B cell (primary cell): ENCODE results near the gene ZNF669. TPM values are rescaled to one million over a fixed set of nuclear protein-coding genes. Genes with fewer than 3 reads are reported as not detected.

Experiments
- ATAC-seq: fragments of 200-7000 bp; cut with Tn5 transposase; one replicate; pipeline ENCODE4 v1.10.0; 2021; ENCODE audit warnings: low read depth, mild to moderate bottlenecking, moderate number of reproducible peaks, moderate library complexity
- CTCF ChIA-PET: fragments of 350-600 bp; sonication (Branson Sonifier 250); formaldehyde crosslinking; loops from one replicate; lab custom pipeline; 2021; ENCODE audit warnings: antibody characterized with exemption, inconsistent platforms; lab: Charles Lee
- POLR2A ChIA-PET: fragments of 350-600 bp; sonication (Branson Sonifier 250); formaldehyde crosslinking; loops from one replicate; lab custom pipeline; 2021; ENCODE audit warnings: antibody characterized with exemption; lab: Charles Lee
- DNase-seq: peaks from one replicate; pipeline ENCODE4 v3.0.0; 2013
- H2AFZ ChIP-seq: 2 replicates; pipeline ENCODE4 v1.6.1; 2012; ENCODE audit warnings: mild to moderate bottlenecking, low read depth, low read length; ENCODE audit not compliant: insufficient read depth, poor library complexity, severe bottlenecking
- H3K27ac ChIP-seq, 2 donors: 1 replicate in 1 of 2; 2 replicates in 1 of 2; pipeline ENCODE4 v1.5.1; 2012 to 2013; ENCODE audit warnings: low read length in 2 of 2, mild to moderate bottlenecking in 2 of 2, moderate library complexity in 1 of 2
- H3K27me3 ChIP-seq, 4 experiments: fragments of 200-600 bp in 1 of 4; sonication (generic) in 1 of 4; replicated peaks in 1 of 4; 1 replicate in 2 of 4; 2 replicates in 2 of 4; pipeline versions ENCODE4 v1.6.1 to v1.7.0; 2013 to 2016; ENCODE audit warnings: low read length in 3 of 4, mild to moderate bottlenecking in 2 of 4, mixed read lengths in 1 of 4, moderate library complexity in 1 of 4; ENCODE audit not compliant: insufficient read depth in 4 of 4, control insufficient read depth in 3 of 4; ENCODE audit errors: control extremely low read depth in 1 of 4
- H3K36me3 ChIP-seq, 2 experiments: replicated peaks in 1 of 2; 1 replicate in 1 of 2; 2 replicates in 1 of 2; pipeline versions ENCODE4 v1.6.1 to v1.7.1; 2013; ENCODE audit warnings: low read length in 1 of 2; ENCODE audit not compliant: insufficient read depth in 2 of 2, control insufficient read depth in 1 of 2; ENCODE audit errors: control extremely low read depth in 1 of 2, extremely low read depth in 1 of 2
- H3K4me1 ChIP-seq, 2 donors: fragments of 200-600 bp in 1 of 2; sonication (generic) in 1 of 2; 1 replicate in 1 of 2; 2 replicates in 1 of 2; pipeline versions ENCODE4 v1.5.1 to v1.6.1; 2013 to 2017; ENCODE audit warnings: low read length in 2 of 2; ENCODE audit not compliant: control insufficient read depth in 2 of 2, insufficient read depth in 2 of 2
- H3K4me2 ChIP-seq: replicated peaks from 2 replicates; pipeline ENCODE3; 2012; ENCODE audit warnings: mild to moderate bottlenecking, low read depth, low read length; ENCODE audit not compliant: poor library complexity, severe bottlenecking
- H3K4me3 ChIP-seq, 5 experiments: fragments of 200-600 bp in 1 of 5; sonication (generic) in 1 of 5; 1 replicate in 3 of 5; 2 replicates in 2 of 5; pipeline versions ENCODE4 v1.5.1 to v1.7.0; 2011 to 2016; ENCODE audit warnings: low read length in 4 of 5, mild to moderate bottlenecking in 4 of 5, low read depth in 2 of 5, control low read depth in 1 of 5, moderate library complexity in 1 of 5; ENCODE audit not compliant: insufficient read depth in 1 of 5; ENCODE audit errors: control extremely low read depth in 1 of 5, extremely low read depth in 1 of 5
- H3K79me2 ChIP-seq: fragments of 200-600 bp; sonication (generic); one replicate; pipeline ENCODE4 v1.6.0; 2016; ENCODE audit warnings: low read length; ENCODE audit not compliant: control insufficient read depth, insufficient read depth
- H3K9ac ChIP-seq: fragments of 200-600 bp; sonication (generic); 2 replicates; pipeline ENCODE4 v1.6.1; 2017; ENCODE audit warnings: mild to moderate bottlenecking, low read length, moderate library complexity
- H3K9me3 ChIP-seq, 3 donors: one replicate each; pipeline versions ENCODE4 v1.6.1 to v1.7.1; 2013; ENCODE audit warnings: low read length in 2 of 3; ENCODE audit not compliant: control insufficient read depth in 2 of 3, insufficient read depth in 1 of 3; ENCODE audit errors: control extremely low read depth in 1 of 3
- H4K20me1 ChIP-seq: 2 replicates; pipeline ENCODE4 v1.6.0; 2012; ENCODE audit warnings: mild to moderate bottlenecking, low read length; ENCODE audit not compliant: insufficient read depth, control insufficient read depth, poor library complexity, severe bottlenecking
- H3K27ac Mint-ChIP-seq: one replicate; pipeline ENCODE4 v1.8.0; 2021; ENCODE audit warnings: mixed read lengths
- H3K27me3 Mint-ChIP-seq: one replicate; pipeline ENCODE4 v1.8.0; 2021; ENCODE audit warnings: mixed read lengths
- H3K4me1 Mint-ChIP-seq: one replicate; pipeline ENCODE4 v1.8.0; 2021; ENCODE audit warnings: mixed read lengths
- H3K4me3 Mint-ChIP-seq: one replicate; pipeline ENCODE4 v1.8.0; 2021; ENCODE audit warnings: mixed read lengths
- H3K9me3 Mint-ChIP-seq: one replicate; pipeline ENCODE4 v1.8.0; 2022; ENCODE audit warnings: mixed read lengths; ENCODE audit not compliant: insufficient read depth
- CTCF ChIP-seq: fragments of 200-600 bp; IDR thresholded peaks from one replicate; pipeline ENCODE4 v1.8.0; 2022; ENCODE audit warnings: antibody characterized with exemption, mild to moderate bottlenecking
- EZH2 ChIP-seq: IDR thresholded peaks from 2 replicates; pipeline ENCODE4 v1.6.1; 2012; ENCODE audit warnings: borderline replicate concordance, low read depth, mild to moderate bottlenecking, moderate library complexity, low read length; ENCODE audit not compliant: insufficient read depth, poor library complexity, severe bottlenecking
- WGBS: methylation state at CpG from one replicate; pipeline ENCODE4 v1.1.5; 2013; ENCODE audit warnings: missing lambda C conversion rate; ENCODE audit not compliant: insufficient coverage; 5-methylcytosine and 5-hydroxymethylcytosine counted together
- intact Hi-C: fragments of 100-400 bp; cut with micrococcal nuclease; formaldehyde crosslinking; loops from one replicate; pipeline ENCODE4 v1.10.0; 2022
- polyA plus RNA-seq: library from polyadenylated mRNA; depleted of rRNA; stranded (reverse); fragments of >200 nt; gene quantifications from 2 replicates; pipeline ENCODE4 v1.2.3, GENCODE V29; 2012
- total RNA-seq, 2 donors: library from RNA; stranded (reverse); fragments of 120-200 nt in 1 of 2; gene quantifications; 1 replicate in 1 of 2; 2 replicates in 1 of 2; pipeline versions ENCODE4 v1.2.3 to v1.2.4, GENCODE V29; 2013 to 2022

The ZNF669 gene
- total and polyA plus RNA-seq, 2 donors (not counting 1 experiment from before 2014, with no cell fraction given): 16.3 to 20.8 TPM

GRCh38 chr1:247054992-247055415 lies 49.2 kb downstream of the ZNF669 start:
- ATAC-seq: no peak
- Mint-ChIP-seq H3K4me3 (no peak overlapping the region), H3K27ac (no peak overlapping the region), H3K9me3 (peaks cover 29% of the 10 kb centered on the region), H3K4me1 (peaks cover 2% of the 10 kb centered on the region), H3K27me3 (no peaks in the 10 kb centered on the region)
- Histone ChIP-seq H3K27ac (no peak overlapping the region), H3K36me3 (peaks cover 0 to 2% of the 10 kb centered on the region in 2 experiments), H3K4me1 (no peaks in the 10 kb centered on the region), H3K27me3 (no peaks in the 10 kb centered on the region), H3K4me3 (no peak overlapping the region), H2AFZ (no peak overlapping the region), H3K4me2 (no peak overlapping the region), H3K9me3 (peaks cover 14 to 65% (median 54%) of the 10 kb centered on the region in 3 donors), H3K9ac (no peak overlapping the region), H4K20me1 (no peaks in the 10 kb centered on the region), H3K79me2 (peaks cover 59% of the 10 kb centered on the region)
- WGBS: 11% methylated on average over 2 of the region's 2 CpGs
- ChIA-PET CTCF (no interaction called here), POLR2A (no interaction called here)
- DNase-seq: no peak
- TF ChIP-seq EZH2 (no peak), CTCF (no peak)
- intact Hi-C loops: no loop called here

Other genes starting within 250 kb of the ZNF669 start
- gene AHCTF1, start 172.4 kb downstream of the ZNF669 start, total RNA-seq: 34.8 and 43.1 TPM in 2 replicates
- gene AHCTF1, start 172.4 kb downstream of the ZNF669 start, polyA plus RNA-seq: 8.6 and 16.9 TPM in 2 replicates
- gene ZNF695, start 96.3 kb downstream of the ZNF669 start, total RNA-seq: 0.44 and 0.51 TPM in 2 replicates
- gene ZNF695, start 96.3 kb downstream of the ZNF669 start, polyA plus RNA-seq: 0.23 TPM in 1 of 2 replicates, not detected in the other
- gene ZNF670, start 25.5 kb downstream of the ZNF669 start, total RNA-seq: 4.4 and 4.6 TPM in 2 replicates
- gene ZNF670, start 25.5 kb downstream of the ZNF669 start, polyA plus RNA-seq: 0.65 and 0.86 TPM in 2 replicates
- gene ZNF124, start 67.7 kb upstream of the ZNF669 start, total RNA-seq: 23.8 and 24.2 TPM in 2 replicates
- gene ZNF124, start 67.7 kb upstream of the ZNF669 start, polyA plus RNA-seq: 4.7 and 5.0 TPM in 2 replicates
- not detected in 2 replicates for gene VN1R5, start 151.7 kb upstream of the ZNF669 start, total RNA-seq
- gene VN1R5, start 151.7 kb upstream of the ZNF669 start, polyA plus RNA-seq: not detected in 2 replicates
- 22.6 and 23.1 TPM in 2 replicates for gene ZNF496, start 227.5 kb upstream of the ZNF669 start, total RNA-seq
- 8.5 and 9.9 TPM in 2 replicates for gene ZNF496, start 227.5 kb upstream of the ZNF669 start, polyA plus RNA-seq